WERI-Rb-1 (cell line): ENCODE results near the gene DNM3.

Source experiments
- DNase-seq: peaks from one replicate; pipeline ENCODE4 v3.0.0-alpha.2; 2020
- H3K27ac ChIP-seq: fragments of 250-450 bp; sonication (Bioruptor Pico); 2 replicates; pipeline ENCODE4 v1.5.1; 2020; ENCODE audit warnings: mild to moderate bottlenecking, moderate library complexity
- H3K27me3 ChIP-seq: fragments of 250-450 bp; sonication (Bioruptor Pico); 2 replicates; pipeline ENCODE4 v1.5.1; 2021; ENCODE audit warnings: mild to moderate bottlenecking, low read depth, moderate library complexity; ENCODE audit not compliant: insufficient read depth, severe bottlenecking
- H3K36me3 ChIP-seq: fragments of 250-450 bp; sonication (Bioruptor Pico); 2 replicates; pipeline ENCODE4 v1.5.1; 2020; ENCODE audit warnings: mild to moderate bottlenecking, moderate library complexity
- H3K4me3 ChIP-seq: 2 replicates; pipeline ENCODE4 v1.5.1; 2011; ENCODE audit warnings: low read depth, mild to moderate bottlenecking, control low read depth, low read length
- H3K9me3 ChIP-seq: fragments of 250-450 bp; sonication (Bioruptor Pico); 2 replicates; pipeline ENCODE4 v1.5.1; 2021; ENCODE audit warnings: mild to moderate bottlenecking, moderate library complexity; ENCODE audit not compliant: severe bottlenecking
- TF ChIP-seq, protein P1 (sequence below): IDR thresholded peaks from 2 replicates; pipeline ENCODE4 v1.5.1; 2011; ENCODE audit warnings: low read depth, mild to moderate bottlenecking, control low read depth, inconsistent platforms, low read length

Gene DNM3

DNA sequence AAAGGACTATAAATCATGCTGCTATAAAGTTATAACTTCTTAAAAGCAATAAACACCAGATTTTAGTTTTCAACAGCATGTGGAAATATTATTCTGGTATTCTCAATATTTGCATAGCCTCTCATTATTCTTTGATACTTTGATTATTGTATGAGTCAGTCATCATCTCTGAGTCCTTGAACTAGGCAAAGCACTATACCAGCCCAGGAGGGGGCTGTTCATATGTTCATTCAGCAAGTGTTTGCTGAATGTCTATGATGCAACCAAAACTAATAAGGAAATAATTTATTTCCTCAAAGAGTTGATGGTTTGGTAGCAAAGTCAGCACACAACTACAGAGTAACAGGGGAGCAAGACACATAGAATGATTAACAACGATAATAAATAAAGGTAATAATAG lies 403.6 kb downstream of the DNM3 start:
- TF ChIP-seq, protein P1, sequence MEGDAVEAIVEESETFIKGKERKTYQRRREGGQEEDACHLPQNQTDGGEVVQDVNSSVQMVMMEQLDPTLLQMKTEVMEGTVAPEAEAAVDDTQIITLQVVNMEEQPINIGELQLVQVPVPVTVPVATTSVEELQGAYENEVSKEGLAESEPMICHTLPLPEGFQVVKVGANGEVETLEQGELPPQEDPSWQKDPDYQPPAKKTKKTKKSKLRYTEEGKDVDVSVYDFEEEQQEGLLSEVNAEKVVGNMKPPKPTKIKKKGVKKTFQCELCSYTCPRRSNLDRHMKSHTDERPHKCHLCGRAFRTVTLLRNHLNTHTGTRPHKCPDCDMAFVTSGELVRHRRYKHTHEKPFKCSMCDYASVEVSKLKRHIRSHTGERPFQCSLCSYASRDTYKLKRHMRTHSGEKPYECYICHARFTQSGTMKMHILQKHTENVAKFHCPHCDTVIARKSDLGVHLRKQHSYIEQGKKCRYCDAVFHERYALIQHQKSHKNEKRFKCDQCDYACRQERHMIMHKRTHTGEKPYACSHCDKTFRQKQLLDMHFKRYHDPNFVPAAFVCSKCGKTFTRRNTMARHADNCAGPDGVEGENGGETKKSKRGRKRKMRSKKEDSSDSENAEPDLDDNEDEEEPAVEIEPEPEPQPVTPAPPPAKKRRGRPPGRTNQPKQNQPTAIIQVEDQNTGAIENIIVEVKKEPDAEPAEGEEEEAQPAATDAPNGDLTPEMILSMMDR, result no peak
- DNase-seq, result no peak
- H3K4me3 ChIP-seq, result no peak overlapping the region
- H3K36me3 ChIP-seq, result no peaks in the 10 kb centered on the region
- peaks cover 15% of the 10 kb centered on the region for H3K27me3 ChIP-seq
- no peak overlapping the region for H3K27ac ChIP-seq
- H3K9me3 ChIP-seq, result no peaks in the 10 kb centered on the region

DNA sequence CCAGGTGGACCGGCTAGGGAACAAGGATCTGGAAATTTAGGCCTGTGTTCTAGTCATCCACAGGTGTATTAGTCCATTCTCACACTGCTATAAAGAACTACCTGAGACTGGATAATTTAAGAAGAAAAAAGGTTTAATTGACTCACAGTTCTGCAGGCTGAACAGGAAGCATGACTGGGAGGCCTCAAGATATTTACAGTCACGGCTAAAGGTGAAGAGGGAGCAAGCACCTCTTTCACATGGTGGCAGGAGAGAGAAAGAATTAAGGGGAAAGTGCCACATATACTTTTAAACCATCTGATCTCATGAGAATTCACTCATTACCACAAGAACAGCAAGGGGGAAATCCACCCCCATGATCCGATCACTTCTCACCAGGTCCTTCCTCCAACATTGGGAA lies 404.5 kb downstream of the DNM3 start:
- Histone ChIP-seq H3K9me3 (no peaks in the 10 kb centered on the region), H3K27ac (no peak overlapping the region), H3K36me3 (no peaks in the 10 kb centered on the region), H3K4me3 (no peak overlapping the region), H3K27me3 (peaks cover 11% of the 10 kb centered on the region)
- TF ChIP-seq, protein P1, result no peak
- no peak for DNase-seq

DNA sequence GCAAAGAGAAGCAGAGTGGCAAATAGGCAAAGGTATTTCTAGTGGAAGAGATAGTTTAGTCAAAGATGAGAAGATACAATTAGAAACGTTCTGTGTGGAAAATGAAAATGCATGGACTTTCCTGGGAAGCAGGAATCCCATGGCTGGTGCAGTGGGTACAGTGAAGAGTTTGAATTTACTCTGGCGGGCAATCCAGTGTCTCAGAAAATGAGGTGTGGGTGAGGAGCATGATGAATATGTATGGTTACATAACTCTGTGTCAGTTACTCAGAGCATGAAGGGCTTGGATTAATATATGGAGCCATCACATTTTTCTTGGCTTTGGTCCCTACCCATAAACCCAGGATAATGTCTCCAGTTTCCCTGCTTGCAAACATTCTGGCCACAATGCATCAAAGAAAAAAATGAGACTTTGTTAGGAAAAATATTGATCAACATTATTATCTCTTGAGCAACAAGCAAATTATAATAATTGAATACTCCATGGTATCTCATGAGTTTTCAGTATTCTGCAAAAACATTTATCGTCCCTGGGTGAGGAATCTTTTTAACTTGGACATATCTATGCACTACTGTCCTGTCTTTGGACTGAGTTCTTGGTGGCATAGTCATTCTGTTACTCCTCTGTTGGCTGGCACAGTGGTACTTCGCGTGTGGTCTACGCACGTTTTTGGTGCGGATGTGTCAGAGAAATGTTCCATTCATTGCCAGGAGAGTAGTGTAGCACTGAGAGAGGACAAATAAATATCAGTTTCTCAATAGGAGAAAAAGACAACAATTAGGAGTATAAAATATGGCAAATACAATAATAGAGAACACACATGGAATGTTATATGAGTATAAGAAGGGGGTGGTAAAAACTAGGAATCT lies 405.5 kb downstream of the DNM3 start:
- Histone ChIP-seq H3K36me3 (no peaks in the 10 kb centered on the region), H3K4me3 (no peak overlapping the region), H3K27me3 (peaks cover 10% of the 10 kb centered on the region), H3K27ac (no peak overlapping the region), H3K9me3 (no peaks in the 10 kb centered on the region)
- TF ChIP-seq, protein P1, result no peak
- no peak for DNase-seq

DNA sequence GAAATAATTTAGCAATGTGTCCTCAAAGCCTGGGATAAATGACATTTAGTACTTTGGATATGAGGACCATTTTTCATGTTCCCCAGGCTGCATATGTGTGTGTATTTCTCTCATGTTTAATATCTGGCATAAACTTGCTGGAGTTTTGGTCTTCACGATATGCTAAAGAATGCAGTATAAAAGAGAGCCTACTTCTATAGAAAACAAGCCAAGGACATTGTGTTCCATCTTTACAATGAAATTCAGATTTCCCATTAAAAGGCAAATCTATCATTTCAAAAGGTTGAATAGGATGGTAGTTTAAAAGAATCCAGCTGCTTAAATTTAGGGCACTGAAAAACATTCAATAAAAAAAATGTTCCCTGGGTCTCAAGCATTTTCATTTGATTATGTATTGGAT lies 410.2 kb downstream of the DNM3 start:
- TF ChIP-seq, protein P1, result no peak
- no peaks in the 10 kb centered on the region for H3K36me3 ChIP-seq
- no peak overlapping the region for H3K4me3 ChIP-seq
- DNase-seq, result no peak
- no peaks in the 10 kb centered on the region for H3K9me3 ChIP-seq
- H3K27ac ChIP-seq, result no peak overlapping the region
- peaks cover 2% of the 10 kb centered on the region for H3K27me3 ChIP-seq

DNA sequence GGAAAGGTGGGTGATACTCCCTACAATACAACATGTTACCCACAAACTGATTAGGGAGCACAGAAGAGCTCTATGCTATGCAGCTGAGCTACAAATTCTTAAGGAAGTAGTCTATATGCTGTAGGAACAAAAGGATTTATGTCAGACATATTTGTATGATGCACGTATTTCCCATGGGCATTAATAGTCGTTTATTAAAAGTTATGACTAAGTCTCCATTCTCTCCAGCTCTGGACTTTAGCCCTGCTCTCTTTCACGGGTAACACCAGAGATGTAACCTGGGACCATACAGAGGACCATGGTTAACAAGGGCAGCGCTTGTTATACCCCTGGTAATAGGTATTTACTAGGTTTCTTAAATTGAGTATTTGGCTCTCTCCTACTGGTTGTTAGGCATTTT lies 411.0 kb downstream of the DNM3 start:
- no peak overlapping the region for H3K27ac ChIP-seq
- H3K9me3 ChIP-seq, result no peaks in the 10 kb centered on the region
- no peaks in the 10 kb centered on the region for H3K27me3 ChIP-seq
- no peaks in the 10 kb centered on the region for H3K36me3 ChIP-seq
- TF ChIP-seq, protein P1, result no peak
- no peak for DNase-seq
- H3K4me3 ChIP-seq, result no peak overlapping the region

DNA sequence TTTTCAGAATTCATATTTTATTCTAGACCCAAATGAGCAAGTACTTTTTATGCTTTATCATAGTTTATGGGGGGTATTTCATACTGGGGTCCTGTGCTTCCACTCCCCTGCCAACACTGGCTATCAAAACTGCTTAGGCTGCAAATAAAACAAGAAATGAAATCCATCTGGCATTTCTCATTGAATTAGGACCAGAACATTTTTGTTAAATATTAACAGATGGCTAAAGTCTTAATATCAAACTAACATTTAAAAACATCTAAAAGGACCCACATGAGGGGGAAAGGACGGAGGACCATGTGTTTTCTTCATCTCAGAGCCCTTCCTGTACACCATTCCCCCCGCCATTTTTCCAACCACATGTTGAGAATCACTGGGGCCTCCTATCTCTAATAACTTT lies 411.7 kb downstream of the DNM3 start:
- H3K27ac ChIP-seq, result no peak overlapping the region
- no peaks in the 10 kb centered on the region for H3K36me3 ChIP-seq
- H3K4me3 ChIP-seq, result no peak overlapping the region
- no peak for DNase-seq
- TF ChIP-seq, protein P1, result no peak
- H3K9me3 ChIP-seq, result no peaks in the 10 kb centered on the region
- H3K27me3 ChIP-seq, result no peaks in the 10 kb centered on the region
